MM.1S (cell line): ENCODE results near the gene ZNHIT6.

Experiments used
- EZH2 ChIP-seq: fragments of 300-600 bp; sonication (generic); optimal IDR thresholded peaks from 2 replicates; pipeline ENCODE3; 2017; ENCODE audit warnings: low read depth, mild to moderate bottlenecking, antibody characterized with exemption, low read length, mixed read lengths
- TF ChIP-seq, protein P1 (sequence below): fragments of 300-600 bp; sonication (generic); IDR thresholded peaks from 2 replicates; pipeline ENCODE4 v1.5.1; 2016; ENCODE audit warnings: antibody characterized with exemption, low read length, mixed read lengths

DNA sequence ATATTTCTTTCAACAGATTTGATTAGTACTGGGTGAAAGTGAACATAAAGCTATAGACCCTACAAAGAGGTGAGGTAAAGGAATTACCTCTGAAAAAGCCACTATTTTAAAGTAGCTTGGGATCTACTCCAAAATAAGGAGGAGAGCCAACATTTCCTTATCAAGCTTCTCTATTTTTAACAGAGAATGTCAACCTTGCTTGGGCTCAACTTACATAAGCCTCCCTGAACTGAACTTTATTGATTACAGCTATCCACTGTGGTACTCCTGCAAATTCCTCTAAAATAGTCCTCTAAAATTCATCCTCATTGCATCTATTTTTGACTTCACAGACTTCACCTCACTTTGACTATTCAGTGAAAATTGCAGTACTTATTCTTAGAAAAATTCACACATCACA is 10.3 kb downstream of the ZNHIT6 start:
- TF ChIP-seq, protein P1, sequence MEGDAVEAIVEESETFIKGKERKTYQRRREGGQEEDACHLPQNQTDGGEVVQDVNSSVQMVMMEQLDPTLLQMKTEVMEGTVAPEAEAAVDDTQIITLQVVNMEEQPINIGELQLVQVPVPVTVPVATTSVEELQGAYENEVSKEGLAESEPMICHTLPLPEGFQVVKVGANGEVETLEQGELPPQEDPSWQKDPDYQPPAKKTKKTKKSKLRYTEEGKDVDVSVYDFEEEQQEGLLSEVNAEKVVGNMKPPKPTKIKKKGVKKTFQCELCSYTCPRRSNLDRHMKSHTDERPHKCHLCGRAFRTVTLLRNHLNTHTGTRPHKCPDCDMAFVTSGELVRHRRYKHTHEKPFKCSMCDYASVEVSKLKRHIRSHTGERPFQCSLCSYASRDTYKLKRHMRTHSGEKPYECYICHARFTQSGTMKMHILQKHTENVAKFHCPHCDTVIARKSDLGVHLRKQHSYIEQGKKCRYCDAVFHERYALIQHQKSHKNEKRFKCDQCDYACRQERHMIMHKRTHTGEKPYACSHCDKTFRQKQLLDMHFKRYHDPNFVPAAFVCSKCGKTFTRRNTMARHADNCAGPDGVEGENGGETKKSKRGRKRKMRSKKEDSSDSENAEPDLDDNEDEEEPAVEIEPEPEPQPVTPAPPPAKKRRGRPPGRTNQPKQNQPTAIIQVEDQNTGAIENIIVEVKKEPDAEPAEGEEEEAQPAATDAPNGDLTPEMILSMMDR, result no peak
- no peak for TF ChIP-seq EZH2
